ENCODE data around the gene GPC3. TPM values are rescaled to one million over a fixed set of nuclear protein-coding genes. Genes with fewer than 3 reads are reported as not detected.

GPC3 gene
- total and polyA plus RNA-seq, 2 donors (not counting 3 experiments of a cell fraction or from before 2014, with no cell fraction given), result not detected

DNA sequence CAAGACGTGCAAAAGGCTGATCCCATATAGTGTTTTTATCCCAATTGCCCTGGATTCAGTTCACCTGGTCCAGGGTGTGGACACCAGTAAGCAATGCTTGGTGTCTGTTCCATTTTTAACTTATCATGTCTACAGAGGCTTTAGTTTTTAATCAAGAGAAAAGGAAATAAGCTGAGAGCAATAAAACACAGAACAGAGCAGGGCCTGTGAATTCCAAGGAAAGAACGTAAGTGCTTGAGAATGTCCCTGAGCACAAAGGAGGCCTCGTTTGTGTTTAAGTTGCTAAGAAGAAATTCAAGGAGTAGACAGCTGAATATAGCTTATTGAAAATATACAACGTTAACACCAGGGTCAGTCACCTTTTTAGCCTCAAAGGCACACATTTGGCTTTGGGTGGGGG is 191.3 kb downstream of the GPC3 start:
- intact Hi-C loops (cut with micrococcal nuclease) (loop anchor here (5.0 kb wide), 1 partner anchor 128 kb away; no protein-coding TSS in a partner anchor), dilution Hi-C loops (cut with MboI; ENCODE audit: extremely low pct_ligation_motif_present, low sequenced_read_pairs) (no loop called here)
- FAIRE-seq (no peak), DNase-seq (ENCODE audit: low read depth, low spot score) (no peak)
- H3K4me3 ChIP-seq (replicated peaks in 1 of 3; ENCODE audit: insufficient read depth in 1 of 3, low read depth in 1 of 3, low read length in 3 of 3), result no peak overlapping the region
- H3K27ac ChIP-seq (ENCODE audit: insufficient read depth, low read depth, low read length), result no peak overlapping the region
- no peaks in the 10 kb centered on the region for H3K79me2 ChIP-seq (ENCODE audit: control insufficient read depth, insufficient read depth, low read length)
- POLR2A ChIA-PET, result no interaction called here
- H3K9me1 ChIP-seq (replicated peaks; ENCODE audit: control insufficient read depth, extremely low read depth, insufficient read depth, low read length), result no peaks in the 10 kb centered on the region
- CTCF ChIA-PET, result interaction anchor here (2.2 to 4.0 kb wide), 2 partner anchors 351 to 500 kb away, joined by 9 to 37 read pairs; no protein-coding TSS in a partner anchor
- no peak for TF ChIP-seq JUN (IDR thresholded peaks at IDR 0.05; ENCODE audit: borderline replicate concordance, insufficient read depth, insufficient read length, low read depth)
- no peaks in the 10 kb centered on the region for H3K36me3 ChIP-seq (ENCODE audit: control insufficient read depth in 2 of 2, extremely low read depth in 1 of 2, insufficient read depth in 2 of 2, low read length in 2 of 2)
- no peaks in the 10 kb centered on the region for H4K20me1 ChIP-seq (replicated peaks; ENCODE audit: control insufficient read depth, extremely low read depth, insufficient read depth, low read length)
- H2AFZ ChIP-seq (ENCODE audit: low read depth, low read length), result no peak overlapping the region
- BruUV-seq (replicated peaks), result no TSS peak
- H3K9ac ChIP-seq (replicated peaks; ENCODE audit: extremely low read depth, insufficient read depth, low read length), result no peak overlapping the region
- H3K27me3 ChIP-seq (ENCODE audit: control insufficient read depth in 2 of 2, insufficient read depth in 2 of 2, low read length in 2 of 2), result no peaks in the 10 kb centered on the region
- H3K4me1 ChIP-seq (ENCODE audit: control insufficient read depth, extremely low read depth, insufficient read depth, low read length), result no peaks in the 10 kb centered on the region
- H3K4me2 ChIP-seq (ENCODE audit: insufficient read depth, low read length), result no peak overlapping the region
- H3K9me3 ChIP-seq (replicated peaks; ENCODE audit: control insufficient read depth, insufficient read depth, low read length), result no peaks in the 10 kb centered on the region

DNA sequence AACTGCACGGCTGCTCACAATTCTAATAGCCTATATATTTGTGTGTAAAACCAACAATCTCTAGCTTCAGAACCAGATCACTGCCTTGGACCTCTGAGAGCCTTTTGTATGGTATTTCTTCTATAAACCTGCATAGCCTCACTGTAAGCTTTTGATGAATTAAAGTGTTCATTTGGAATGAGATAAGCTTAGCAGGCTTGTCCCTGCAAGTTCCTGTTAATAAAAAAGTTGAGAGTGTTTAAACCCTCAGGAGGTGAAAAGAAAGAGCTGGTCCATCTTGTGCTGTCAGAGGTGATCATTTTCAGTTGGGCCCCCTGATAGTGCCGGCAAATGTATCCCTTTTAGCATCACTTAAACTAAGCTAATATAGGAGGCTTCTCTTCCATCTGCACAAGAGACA is 191.8 kb downstream of the GPC3 start:
- FAIRE-seq, result no peak
- TF ChIP-seq, protein P1, sequence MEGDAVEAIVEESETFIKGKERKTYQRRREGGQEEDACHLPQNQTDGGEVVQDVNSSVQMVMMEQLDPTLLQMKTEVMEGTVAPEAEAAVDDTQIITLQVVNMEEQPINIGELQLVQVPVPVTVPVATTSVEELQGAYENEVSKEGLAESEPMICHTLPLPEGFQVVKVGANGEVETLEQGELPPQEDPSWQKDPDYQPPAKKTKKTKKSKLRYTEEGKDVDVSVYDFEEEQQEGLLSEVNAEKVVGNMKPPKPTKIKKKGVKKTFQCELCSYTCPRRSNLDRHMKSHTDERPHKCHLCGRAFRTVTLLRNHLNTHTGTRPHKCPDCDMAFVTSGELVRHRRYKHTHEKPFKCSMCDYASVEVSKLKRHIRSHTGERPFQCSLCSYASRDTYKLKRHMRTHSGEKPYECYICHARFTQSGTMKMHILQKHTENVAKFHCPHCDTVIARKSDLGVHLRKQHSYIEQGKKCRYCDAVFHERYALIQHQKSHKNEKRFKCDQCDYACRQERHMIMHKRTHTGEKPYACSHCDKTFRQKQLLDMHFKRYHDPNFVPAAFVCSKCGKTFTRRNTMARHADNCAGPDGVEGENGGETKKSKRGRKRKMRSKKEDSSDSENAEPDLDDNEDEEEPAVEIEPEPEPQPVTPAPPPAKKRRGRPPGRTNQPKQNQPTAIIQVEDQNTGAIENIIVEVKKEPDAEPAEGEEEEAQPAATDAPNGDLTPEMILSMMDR (IDR thresholded peaks at IDR 0.05; ENCODE audit: extremely low read depth in 1 of 2, insufficient read depth in 1 of 2, low read depth in 1 of 2, low read length in 2 of 2), result no peak
- no peak for TF ChIP-seq EZH2 (IDR thresholded peaks at IDR 0.05; ENCODE audit: borderline replicate concordance, low read depth, low read length, severe bottlenecking)
- no peak for TF ChIP-seq MYC (IDR thresholded peaks at IDR 0.05; ENCODE audit: low read depth, low read length)
- TF ChIP-seq, protein P2, sequence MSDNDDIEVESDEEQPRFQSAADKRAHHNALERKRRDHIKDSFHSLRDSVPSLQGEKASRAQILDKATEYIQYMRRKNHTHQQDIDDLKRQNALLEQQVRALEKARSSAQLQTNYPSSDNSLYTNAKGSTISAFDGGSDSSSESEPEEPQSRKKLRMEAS (IDR thresholded peaks at IDR 0.05; ENCODE audit: insufficient read depth, insufficient read length), result no peak
- TF ChIP-seq POLR2A (IDR thresholded peaks at IDR 0.05; ENCODE audit: low read depth, low read length), result no peak
- no peak for TF ChIP-seq FOS (IDR thresholded peaks at IDR 0.05; ENCODE audit: borderline replicate concordance, insufficient read depth, low read length)
- no peak for TF ChIP-seq GATA2 (IDR thresholded peaks at IDR 0.05; ENCODE audit: insufficient read depth, insufficient read length, low read depth, low read length)
- no peak for TF ChIP-seq POLR2AphosphoS5 (IDR thresholded peaks at IDR 0.05; ENCODE audit: insufficient read depth, low read depth, low read length)
- TF ChIP-seq JUN (IDR thresholded peaks at IDR 0.05; ENCODE audit: borderline replicate concordance, insufficient read depth, insufficient read length, low read depth), result no peak
- Histone ChIP-seq H3K79me2 (ENCODE audit: control insufficient read depth, insufficient read depth, low read length) (no peaks in the 10 kb centered on the region), H3K27ac (ENCODE audit: insufficient read depth, low read depth, low read length) (no peak overlapping the region), H3K4me3 (replicated peaks in 1 of 3; ENCODE audit: insufficient read depth in 1 of 3, low read depth in 1 of 3, low read length in 3 of 3) (no peak overlapping the region), H3K27me3 (ENCODE audit: control insufficient read depth in 2 of 2, insufficient read depth in 2 of 2, low read length in 2 of 2) (no peaks in the 10 kb centered on the region), H3K36me3 (ENCODE audit: control insufficient read depth in 2 of 2, extremely low read depth in 1 of 2, insufficient read depth in 2 of 2, low read length in 2 of 2) (no peaks in the 10 kb centered on the region), H3K9ac (replicated peaks; ENCODE audit: extremely low read depth, insufficient read depth, low read length) (no peak overlapping the region), H3K4me2 (ENCODE audit: insufficient read depth, low read length) (no peak overlapping the region), H4K20me1 (replicated peaks; ENCODE audit: control insufficient read depth, extremely low read depth, insufficient read depth, low read length) (no peaks in the 10 kb centered on the region), H2AFZ (ENCODE audit: low read depth, low read length) (no peak overlapping the region), H3K4me1 (ENCODE audit: control insufficient read depth, extremely low read depth, insufficient read depth, low read length) (no peaks in the 10 kb centered on the region), H3K9me3 (replicated peaks; ENCODE audit: control insufficient read depth, insufficient read depth, low read length) (no peaks in the 10 kb centered on the region), H3K9me1 (replicated peaks; ENCODE audit: control insufficient read depth, extremely low read depth, insufficient read depth, low read length) (no peaks in the 10 kb centered on the region)
- no TSS peak for BruUV-seq (replicated peaks)
- DNase-seq (ENCODE audit: low read depth, low spot score), result no peak
- CTCF ChIA-PET, result interaction anchor here (2.2 to 4.0 kb wide), 2 partner anchors 351 to 501 kb away, joined by 9 to 37 read pairs; no protein-coding TSS in a partner anchor
- intact Hi-C loops (cut with micrococcal nuclease), result loop anchor here (2.0 to 5.0 kb wide), 2 partner anchors 45 to 129 kb away; no protein-coding TSS in a partner anchor
- dilution Hi-C loops (cut with MboI; ENCODE audit: extremely low pct_ligation_motif_present, low sequenced_read_pairs), result no loop called here
- POLR2A ChIA-PET, result no interaction called here
